ENCODE results near the gene IFITM2. TPM values are rescaled to one million over a fixed set of nuclear protein-coding genes. Genes with fewer than 3 reads are reported as not detected.

IFITM2 gene
- polyA plus RNA-seq, 1 donor, result 51.7 TPM

Other genes starting within 250 kb of the IFITM2 start
- gene SCGB1C1, start 114.7 kb upstream of the IFITM2 start, polyA plus RNA-seq, result not detected
- gene BET1L, start 100.4 kb upstream of the IFITM2 start, polyA plus RNA-seq, result 51.2 TPM
- gene RIC8A, start 100.1 kb upstream of the IFITM2 start, polyA plus RNA-seq, result 64.2 TPM
- 44.8 TPM for gene SIRT3, start 71.5 kb upstream of the IFITM2 start, polyA plus RNA-seq
- 107 TPM for gene PSMD13, start 70.8 kb upstream of the IFITM2 start, polyA plus RNA-seq
- 37.4 TPM for gene NLRP6, start 29.4 kb upstream of the IFITM2 start, polyA plus RNA-seq
- 53.8 TPM for gene PGGHG, start 18.7 kb upstream of the IFITM2 start, polyA plus RNA-seq
- gene IFITM5, start 8.3 kb upstream of the IFITM2 start, polyA plus RNA-seq, result 0.10 TPM
- 137 TPM for gene IFITM1, start 6.2 kb downstream of the IFITM2 start, polyA plus RNA-seq
- gene IFITM3, start 13.0 kb downstream of the IFITM2 start, polyA plus RNA-seq, result 250 TPM
- gene B4GALNT4, start 61.7 kb downstream of the IFITM2 start, polyA plus RNA-seq, result 24.0 TPM
- gene PKP3, start 86.4 kb downstream of the IFITM2 start, polyA plus RNA-seq, result 71.6 TPM
- 84.9 TPM for gene SIGIRR, start 107.2 kb downstream of the IFITM2 start, polyA plus RNA-seq
- 169 TPM for gene ANO9, start 134.2 kb downstream of the IFITM2 start, polyA plus RNA-seq
- 21.1 TPM for gene PTDSS2, start 142.5 kb downstream of the IFITM2 start, polyA plus RNA-seq
- 85.4 TPM for gene RNH1, start 199.4 kb downstream of the IFITM2 start, polyA plus RNA-seq
- gene HRAS, start 227.8 kb downstream of the IFITM2 start, polyA plus RNA-seq, result 28.3 TPM
- 2.4 TPM for gene LRRC56, start 229.7 kb downstream of the IFITM2 start, polyA plus RNA-seq

Measured in large intestine (tissue), 1 donor.